ENCODE measurements around the gene ADARB2.

- TF ChIP-seq POLR2A (IDR thresholded peaks at IDR 0.05) (no peak), CTCF (IDR thresholded peaks at IDR 0.05) (no peak)
These were observed 464.6 kb downstream of the ADARB2 start for GRCh38 chr10:1272777-1273161.
